HEK293 (cell line): ENCODE results near the gene HOXD1.

Experiments
- BCL11B ChIP-seq: fragments of 450-650 bp; formaldehyde crosslinking; IDR thresholded peaks from 2 replicates; pipeline ENCODE4 v1.5.1; 2016; ENCODE audit warnings: low read depth, missing biosample characterization, missing genetic modification characterization
- ZNF10 ChIP-seq: fragments of 450-650 bp; formaldehyde crosslinking; IDR thresholded peaks from 2 replicates; pipeline ENCODE4 v1.5.1; 2017; ENCODE audit warnings: missing biosample characterization, missing genetic modification characterization
- ZNF138 ChIP-seq: fragments of 450-650 bp; formaldehyde crosslinking; IDR thresholded peaks from 2 replicates; pipeline ENCODE4 v1.5.1; 2016; ENCODE audit warnings: missing biosample characterization, missing genetic modification characterization, borderline replicate concordance
- ZNF510 ChIP-seq: fragments of 450-650 bp; formaldehyde crosslinking; IDR thresholded peaks from 2 replicates; pipeline ENCODE4 v1.5.1; 2018; ENCODE audit warnings: mild to moderate bottlenecking, missing genetic modification characterization, missing biosample characterization; ENCODE audit not compliant: insufficient replicate concordance
- TF ChIP-seq, protein P1 (sequence below): fragments of 450-650 bp; formaldehyde crosslinking; IDR thresholded peaks from 2 replicates; pipeline ENCODE4 v1.5.1; 2016; ENCODE audit warnings: missing biosample characterization, missing genetic modification characterization

DNA sequence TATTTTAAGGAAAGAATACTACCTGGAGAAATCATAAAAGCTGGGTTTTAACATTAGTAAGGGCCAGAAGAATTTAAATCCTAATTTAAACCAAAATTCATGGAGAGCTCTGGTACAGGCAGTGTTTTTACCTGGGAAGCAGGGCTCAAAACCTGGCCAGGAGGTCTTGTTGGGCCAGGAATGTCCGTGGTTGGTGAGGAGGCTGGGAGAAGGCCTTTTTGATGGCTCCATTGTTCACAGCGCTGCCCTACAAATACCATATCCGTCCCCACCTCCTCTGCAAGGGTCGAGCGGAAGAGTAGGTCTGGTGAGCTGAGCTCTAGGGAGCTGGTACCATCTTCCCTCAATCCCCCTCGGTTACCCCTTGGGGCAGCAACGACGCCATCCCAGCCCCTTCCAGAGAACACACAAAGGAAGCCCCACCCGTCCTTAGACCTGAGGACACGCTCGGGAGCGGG is 10.9 kb upstream of the HOXD1 start:
- TF ChIP-seq ZNF138 (no peak), ZNF510 (no peak), BCL11B (tag by site-specific recombination) (no peak), ZNF10 (no peak)
- TF ChIP-seq, protein P1, sequence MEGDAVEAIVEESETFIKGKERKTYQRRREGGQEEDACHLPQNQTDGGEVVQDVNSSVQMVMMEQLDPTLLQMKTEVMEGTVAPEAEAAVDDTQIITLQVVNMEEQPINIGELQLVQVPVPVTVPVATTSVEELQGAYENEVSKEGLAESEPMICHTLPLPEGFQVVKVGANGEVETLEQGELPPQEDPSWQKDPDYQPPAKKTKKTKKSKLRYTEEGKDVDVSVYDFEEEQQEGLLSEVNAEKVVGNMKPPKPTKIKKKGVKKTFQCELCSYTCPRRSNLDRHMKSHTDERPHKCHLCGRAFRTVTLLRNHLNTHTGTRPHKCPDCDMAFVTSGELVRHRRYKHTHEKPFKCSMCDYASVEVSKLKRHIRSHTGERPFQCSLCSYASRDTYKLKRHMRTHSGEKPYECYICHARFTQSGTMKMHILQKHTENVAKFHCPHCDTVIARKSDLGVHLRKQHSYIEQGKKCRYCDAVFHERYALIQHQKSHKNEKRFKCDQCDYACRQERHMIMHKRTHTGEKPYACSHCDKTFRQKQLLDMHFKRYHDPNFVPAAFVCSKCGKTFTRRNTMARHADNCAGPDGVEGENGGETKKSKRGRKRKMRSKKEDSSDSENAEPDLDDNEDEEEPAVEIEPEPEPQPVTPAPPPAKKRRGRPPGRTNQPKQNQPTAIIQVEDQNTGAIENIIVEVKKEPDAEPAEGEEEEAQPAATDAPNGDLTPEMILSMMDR, result peak; percentile 46; the same call in 1 of the 2 replicates
